ENCODE data around the gene EPB41L1.

The EPB41L1 gene

GRCh38 chr20:36231331-36231730, 76.8 kb downstream of the EPB41L1 start:
- no peaks in the 10 kb centered on the region for H3K27me3 ChIP-seq (ENCODE audit: insufficient read depth, low read depth, severe bottlenecking)
- peaks cover under 1% of the 10 kb centered on the region; the same call in 1 of the 2 replicates for H3K36me3 ChIP-seq
- DNase-seq, result no peak
- no peak for TF ChIP-seq CTCF (IDR thresholded peaks at IDR 0.05; ENCODE audit: low read depth, low read length)
- H3K4me3 ChIP-seq (ENCODE audit: low read depth, low read length), result no peak overlapping the region
- no peaks in the 10 kb centered on the region for H3K9me3 ChIP-seq (ENCODE audit: severe bottlenecking)
- H3K27ac ChIP-seq, result no peak overlapping the region

DNA sequence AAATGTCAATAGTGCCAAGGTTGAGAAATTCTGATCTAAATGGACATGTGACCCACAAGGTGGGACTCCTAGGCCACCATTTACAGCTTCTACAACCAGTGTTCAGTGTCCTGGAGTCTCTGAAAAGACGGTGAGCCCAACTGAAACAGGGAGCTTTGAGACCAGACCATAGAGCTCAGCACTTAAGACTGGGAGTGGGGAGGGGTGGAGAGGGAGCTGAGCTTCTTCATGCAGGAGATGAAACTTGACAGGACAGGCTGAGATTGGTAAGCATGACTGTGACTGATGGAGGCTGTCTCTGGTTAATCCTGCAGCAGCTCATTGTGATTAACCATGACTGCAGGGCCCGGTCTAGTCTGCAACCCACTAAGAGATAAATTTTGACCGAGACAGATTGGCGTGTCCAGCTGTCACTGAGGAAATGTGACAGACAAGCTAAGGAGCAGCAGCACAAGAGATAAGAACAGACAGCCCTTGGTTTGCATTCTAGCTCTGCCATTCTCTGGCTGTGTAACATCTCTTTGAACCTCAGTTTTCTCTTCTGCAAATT, 80.3 kb downstream of the EPB41L1 start:
- peak overlapping the region; percentile 93 for H3K27ac ChIP-seq
- TF ChIP-seq CTCF (IDR thresholded peaks at IDR 0.05; ENCODE audit: low read depth, low read length), result no peak
- peak overlapping the region; percentile 25 for H3K4me3 ChIP-seq (ENCODE audit: low read depth, low read length)
- no peaks in the 10 kb centered on the region for H3K9me3 ChIP-seq (ENCODE audit: severe bottlenecking)
- peaks cover 20% of the 10 kb centered on the region for H3K36me3 ChIP-seq
- DNase-seq, result peak; percentile 93
- no peaks in the 10 kb centered on the region for H3K27me3 ChIP-seq (ENCODE audit: insufficient read depth, low read depth, severe bottlenecking)

DNA sequence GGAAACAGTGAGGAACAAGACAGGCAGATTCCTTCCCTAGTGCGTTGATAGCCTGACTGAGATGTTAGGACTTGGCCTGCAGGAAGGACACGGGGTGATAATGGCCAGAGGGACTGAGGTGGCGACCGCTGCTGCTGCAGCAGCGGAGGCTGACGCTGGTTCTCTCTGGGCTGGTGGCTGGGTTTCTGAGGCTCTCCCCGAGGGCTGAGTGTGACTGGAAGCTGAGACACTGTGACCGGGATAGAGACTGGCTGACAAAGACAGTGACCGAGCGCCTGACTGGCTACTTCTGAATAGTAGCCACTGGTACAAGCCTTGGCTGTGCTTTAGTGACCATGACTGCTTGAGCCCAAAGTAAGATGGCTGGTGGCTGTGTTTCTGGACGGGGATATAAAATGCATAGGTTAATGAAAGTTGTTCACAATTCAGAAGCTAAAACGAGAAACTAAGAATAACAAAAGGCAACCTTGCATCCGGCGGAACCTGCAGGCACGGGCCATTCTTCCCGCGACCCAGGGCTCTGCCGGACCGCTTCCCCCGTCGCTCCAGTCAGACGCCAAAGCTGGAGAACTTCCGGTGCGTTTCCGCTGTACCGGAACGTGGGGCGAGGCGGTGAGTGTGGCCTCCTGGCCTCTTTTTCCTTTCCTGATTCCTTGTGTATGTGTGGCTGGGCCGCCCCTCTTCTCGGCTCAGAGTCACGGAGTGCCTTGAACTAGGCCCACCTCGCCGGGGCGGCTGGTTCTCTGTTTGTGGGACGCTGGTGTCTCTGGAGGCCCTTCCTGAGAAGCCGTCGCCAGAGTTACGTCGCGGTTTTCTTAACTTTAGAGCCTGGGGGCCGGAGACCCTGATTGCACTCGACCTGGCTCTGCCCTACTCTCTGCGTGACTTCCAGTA, 81.6 kb downstream of the EPB41L1 start, which contains the start of gene AAR2:
Gene AAR2 (plus strand): TSS at position 587 of the 894 bp plus-strand sequence. CDS start 3,391 bp downstream, outside the sequence.
- Histone ChIP-seq H3K9me3 (ENCODE audit: severe bottlenecking) (no peaks in the 10 kb centered on the region), H3K27ac (peak within 1 kb of the TSS; percentile 93), H3K27me3 (ENCODE audit: insufficient read depth, low read depth, severe bottlenecking) (no peaks in the 10 kb centered on the region), H3K4me3 (ENCODE audit: low read depth, low read length) (peak within 1 kb of the TSS; percentile 93), H3K36me3 (peaks cover 32% of the 10 kb centered on the region)
- no peak for TF ChIP-seq CTCF (IDR thresholded peaks at IDR 0.05; ENCODE audit: low read depth, low read length)
- peak; percentile 83 for DNase-seq

GRCh38 chr20:36236786-36237121, 82.2 kb downstream of the EPB41L1 start:
- H3K4me3 ChIP-seq (ENCODE audit: low read depth, low read length), result peak overlapping the region; percentile 93
- peak overlapping the region; percentile 93 for H3K27ac ChIP-seq
- peaks cover 39% of the 10 kb centered on the region for H3K36me3 ChIP-seq
- TF ChIP-seq CTCF (IDR thresholded peaks at IDR 0.05; ENCODE audit: low read depth, low read length), result no peak
- no peaks in the 10 kb centered on the region for H3K27me3 ChIP-seq (ENCODE audit: insufficient read depth, low read depth, severe bottlenecking)
- no peaks in the 10 kb centered on the region for H3K9me3 ChIP-seq (ENCODE audit: severe bottlenecking)
- no peak for DNase-seq

- Histone ChIP-seq H3K4me3 (ENCODE audit: low read depth, low read length) (peak overlapping the region; percentile 93; the same call in 1 of the 2 replicates), H3K27ac (no peak overlapping the region), H3K9me3 (ENCODE audit: severe bottlenecking) (no peaks in the 10 kb centered on the region), H3K27me3 (ENCODE audit: insufficient read depth, low read depth, severe bottlenecking) (no peaks in the 10 kb centered on the region), H3K36me3 (peaks cover 43% of the 10 kb centered on the region)
- DNase-seq, result no peak
- no peak for TF ChIP-seq CTCF (IDR thresholded peaks at IDR 0.05; ENCODE audit: low read depth, low read length)
These were observed 82.9 kb downstream of the EPB41L1 start for GRCh38 chr20:36237477-36237876.
